Gastrocnemius medialis (tissue), 4 donors: ENCODE data around the gene RPS6KA2.

ENCODE experiments used
- CTCF ChIP-seq, 5 experiments: fragments of 450-650 bp in 3 of 5; fragments of 200-600 bp in 2 of 5; sonication (generic) in 2 of 5; IDR thresholded peaks in 4 of 5; conservative IDR thresholded peaks in 1 of 5; 1 replicate in 4 of 5; 2 replicates in 1 of 5; pipeline ENCODE4 v1.5.1; 2016 to 2019; ENCODE audit warnings: antibody characterized with exemption in 5 of 5, mild to moderate bottlenecking in 3 of 5, moderate library complexity in 3 of 5
- POLR2A ChIP-seq, 2 donors: fragments of 450-650 bp; IDR thresholded peaks; one replicate each; pipeline ENCODE4 v1.6.1; 2017; ENCODE audit warnings: antibody characterized with exemption in 2 of 2, mild to moderate bottlenecking in 2 of 2, moderate library complexity in 2 of 2

- TF ChIP-seq POLR2A (IDR thresholded peaks at IDR 0.05) (no peak), CTCF (IDR thresholded peaks at IDR 0.05 in 4 of 5, conservative IDR thresholded peaks at IDR 0.05 in 1 of 5) (peak in 2 of 5 experiments; percentile 13 to 45)
Measured at GRCh38 chr6:166456395-166457156, 170.5 kb downstream of the RPS6KA2 start.
